HG02943 (cell line): ENCODE measurements around the gene CCDC33.

Experiments used
- ATAC-seq: cut with Tn5 transposase; IDR thresholded peaks from one replicate; pipeline ENCODE4 v1.9.1; 2021; ENCODE audit warnings: mild to moderate bottlenecking, low read depth, moderate library complexity; ENCODE audit not compliant: unreplicated experiment

CCDC33 gene

DNA sequence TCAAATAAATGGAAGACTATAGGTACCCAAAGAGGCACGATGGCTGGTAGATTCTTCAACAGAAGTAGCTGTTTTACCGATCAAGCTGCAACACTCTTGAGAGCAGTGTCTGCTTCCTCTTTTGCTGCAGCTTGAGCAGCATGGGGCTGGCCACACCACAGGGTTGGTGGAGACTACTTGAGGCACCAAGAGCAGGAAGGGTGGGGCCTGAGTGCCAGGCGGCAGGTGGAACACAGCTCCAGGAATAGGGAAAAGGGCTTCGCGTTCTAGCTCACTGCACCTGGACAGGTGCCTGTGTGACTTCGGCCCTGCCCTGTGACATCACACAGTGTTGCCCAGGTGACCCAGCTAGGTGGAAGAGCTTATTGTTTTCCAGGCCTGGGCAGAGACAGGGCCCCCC, at the start of gene CCDC33:
Gene CCDC33, plus strand, starts transcription at position 365 of the 400 bp plus-strand sequence. CDS start 394 bp downstream, outside the sequence.
- no peak for ATAC-seq

DNA sequence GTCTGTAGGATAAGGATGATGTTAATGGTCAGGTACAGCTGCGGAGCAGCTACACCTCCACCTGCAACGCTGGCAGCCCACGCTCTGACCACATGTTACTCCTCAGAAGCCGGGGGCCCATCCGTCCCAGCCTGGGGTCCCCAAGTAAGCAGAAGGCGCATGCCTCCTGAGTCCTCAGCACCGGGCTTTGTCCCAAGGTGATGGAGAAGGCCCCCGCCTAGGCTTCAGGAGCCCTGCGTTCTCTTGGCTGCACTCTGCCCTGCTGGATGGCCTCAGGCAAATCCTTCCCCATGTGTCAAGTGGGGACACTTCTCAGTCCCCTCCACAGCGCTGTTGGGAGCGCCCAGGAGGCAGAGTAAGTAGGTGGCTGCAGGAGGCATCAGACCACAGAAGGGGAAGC, 47.9 kb upstream of the CCDC33 start:
- ATAC-seq = no peak

- no peak for ATAC-seq
Observed at GRCh38 chr15:74191798-74192197, 44.3 kb upstream of the CCDC33 start.

- ATAC-seq = no peak
Observed at GRCh38 chr15:74192751-74193150, 43.4 kb upstream of the CCDC33 start.

DNA sequence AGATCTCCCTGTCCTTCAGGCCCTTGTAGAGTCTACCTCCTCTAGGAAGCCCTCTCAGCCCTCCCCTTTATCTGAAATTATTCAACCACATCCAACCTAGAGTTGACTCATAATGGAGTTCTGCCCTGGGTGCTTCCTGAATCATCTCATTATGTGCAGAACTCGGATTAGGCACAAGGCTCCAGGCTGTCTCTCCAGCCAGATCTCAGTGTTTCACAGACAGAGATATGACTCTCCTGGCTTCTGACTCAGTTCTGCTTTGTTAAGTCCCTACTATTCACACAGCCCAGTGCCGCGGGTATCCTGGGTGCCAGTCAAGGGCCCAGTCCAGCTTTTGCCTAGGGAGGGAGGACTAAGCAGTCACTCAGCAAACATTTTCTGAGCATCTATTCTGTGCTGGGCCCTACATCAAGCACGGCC, 42.8 kb upstream of the CCDC33 start:
- ATAC-seq = no peak

DNA sequence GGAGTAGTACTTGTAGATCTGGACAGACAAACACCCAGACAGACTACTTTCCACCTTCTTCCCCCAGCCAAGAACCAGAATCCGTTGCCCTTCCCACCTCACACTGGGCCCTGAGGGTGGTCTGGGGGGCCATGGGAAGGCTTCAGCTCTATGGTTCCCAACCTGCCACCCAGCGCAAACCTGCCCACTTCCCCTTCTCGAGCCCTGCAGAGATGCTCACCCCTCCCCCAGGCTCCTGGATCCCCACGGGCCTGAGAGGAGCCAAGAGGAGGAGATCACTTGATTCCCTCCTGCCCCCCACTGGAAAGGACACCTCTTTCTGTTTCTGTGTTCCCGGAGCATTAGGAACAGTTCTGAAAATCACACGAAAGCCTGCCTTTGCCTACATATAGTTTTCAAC, 42.2 kb upstream of the CCDC33 start:
- ATAC-seq = no peak

DNA sequence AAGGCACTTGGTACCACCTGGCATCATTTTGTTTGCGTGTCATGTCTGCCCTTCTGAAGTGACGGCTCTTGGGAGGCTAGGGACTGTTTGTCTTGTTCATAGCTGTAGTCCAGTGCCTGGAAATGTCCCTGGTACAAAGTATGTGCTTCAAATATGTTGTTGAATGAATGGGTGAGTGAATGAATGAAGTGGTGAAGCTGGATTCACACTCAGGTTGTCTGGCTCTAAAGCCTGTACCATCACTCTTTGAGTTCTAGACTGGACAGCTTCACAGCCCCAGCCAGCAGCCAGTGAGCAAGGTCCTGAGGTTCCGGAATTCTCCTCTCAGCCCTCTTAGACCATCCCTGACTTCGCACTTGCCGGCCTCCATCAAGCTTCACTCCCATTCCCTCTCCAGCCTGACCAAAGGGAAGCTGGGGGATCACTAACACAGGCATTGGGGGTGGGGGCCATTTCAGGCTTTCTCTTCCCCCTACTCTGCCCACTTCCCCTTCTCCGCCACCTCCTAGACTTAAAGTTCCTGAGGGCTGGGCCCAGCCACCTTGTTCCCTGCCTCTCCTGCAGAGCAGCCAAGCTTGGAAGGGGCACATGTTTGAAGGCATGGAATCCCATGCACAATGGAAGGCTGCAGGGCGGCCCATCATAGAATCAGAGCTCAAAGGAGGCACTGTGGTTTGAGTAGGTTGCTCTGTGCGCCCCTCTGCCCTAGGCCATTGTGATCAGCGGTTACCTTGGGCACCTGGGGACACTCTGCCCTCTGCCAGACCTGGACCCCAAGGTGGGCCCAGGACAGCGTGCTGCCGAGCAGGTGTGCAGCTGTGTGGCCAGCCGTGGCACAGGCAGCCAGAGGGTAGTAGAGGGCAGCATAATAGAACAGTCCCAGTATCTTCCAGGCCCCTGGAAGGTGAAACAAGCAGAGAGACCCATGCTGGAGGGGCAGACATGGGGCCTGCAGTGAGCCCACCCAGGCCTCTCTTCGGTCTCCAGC, 41.3 kb upstream of the CCDC33 start:
- ATAC-seq = no peak

DNA sequence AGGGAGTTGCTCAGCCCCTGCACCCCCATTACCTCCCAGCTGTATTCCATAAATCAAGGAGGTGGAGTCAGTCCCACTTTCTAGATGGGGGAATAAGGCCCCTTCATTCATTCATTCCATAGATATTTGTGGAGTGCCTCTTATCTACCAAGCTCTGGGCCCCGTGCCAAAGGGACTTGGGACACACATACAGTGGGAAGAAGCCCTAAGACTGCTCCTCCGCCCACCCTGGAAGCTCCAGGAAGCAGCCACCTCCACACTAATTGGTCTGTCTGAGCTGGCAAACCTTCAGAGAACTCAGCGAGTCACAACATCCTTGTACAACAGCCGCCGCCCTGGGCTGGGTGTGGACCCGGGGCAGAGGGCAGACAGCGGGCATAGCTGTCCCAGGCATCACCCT, 40.0 kb upstream of the CCDC33 start:
- no peak for ATAC-seq

DNA sequence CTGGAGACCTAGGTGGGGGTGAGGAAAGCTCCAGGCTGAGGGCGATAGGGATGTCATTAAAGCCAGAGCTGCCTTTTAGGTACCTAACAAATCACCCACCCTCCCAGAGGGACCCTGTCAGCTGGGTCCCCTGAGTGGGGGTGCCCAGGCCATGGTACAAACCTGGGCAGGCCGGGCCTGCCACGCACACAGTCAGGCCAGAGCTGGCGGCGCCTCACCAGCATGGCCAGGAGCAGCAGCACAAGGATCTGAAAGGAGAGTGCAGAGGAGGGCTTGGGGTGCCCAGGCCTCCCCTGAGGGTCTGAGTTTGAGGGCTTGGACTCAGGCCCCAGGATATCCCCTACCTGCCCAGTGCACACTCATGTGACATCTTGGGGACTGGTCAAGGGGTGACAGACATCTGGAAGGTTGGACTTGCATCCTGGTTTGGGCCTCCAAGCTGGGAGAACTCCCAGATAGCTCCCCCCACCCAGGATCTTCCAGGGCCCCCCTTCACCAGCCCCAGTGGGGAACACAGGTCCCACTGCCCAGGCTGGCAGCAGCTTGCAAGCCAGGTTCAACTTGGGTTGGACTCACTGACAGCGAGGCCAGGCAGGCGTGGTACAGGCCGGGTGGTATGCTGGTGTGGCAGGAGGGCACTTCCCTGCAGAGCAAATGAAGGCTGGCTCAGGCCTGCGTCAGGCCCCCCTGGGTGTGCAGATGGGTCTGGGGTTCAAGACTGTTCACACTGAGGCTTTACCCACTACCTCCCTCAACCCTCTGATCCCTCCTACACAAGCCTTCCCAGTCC, 38.8 kb upstream of the CCDC33 start:
- no peak for ATAC-seq

- no peak for ATAC-seq
Observed at GRCh38 chr15:74199297-74199652, 36.9 kb upstream of the CCDC33 start.

- no peak for ATAC-seq
Observed at GRCh38 chr15:74200412-74200815, 35.7 kb upstream of the CCDC33 start.

DNA sequence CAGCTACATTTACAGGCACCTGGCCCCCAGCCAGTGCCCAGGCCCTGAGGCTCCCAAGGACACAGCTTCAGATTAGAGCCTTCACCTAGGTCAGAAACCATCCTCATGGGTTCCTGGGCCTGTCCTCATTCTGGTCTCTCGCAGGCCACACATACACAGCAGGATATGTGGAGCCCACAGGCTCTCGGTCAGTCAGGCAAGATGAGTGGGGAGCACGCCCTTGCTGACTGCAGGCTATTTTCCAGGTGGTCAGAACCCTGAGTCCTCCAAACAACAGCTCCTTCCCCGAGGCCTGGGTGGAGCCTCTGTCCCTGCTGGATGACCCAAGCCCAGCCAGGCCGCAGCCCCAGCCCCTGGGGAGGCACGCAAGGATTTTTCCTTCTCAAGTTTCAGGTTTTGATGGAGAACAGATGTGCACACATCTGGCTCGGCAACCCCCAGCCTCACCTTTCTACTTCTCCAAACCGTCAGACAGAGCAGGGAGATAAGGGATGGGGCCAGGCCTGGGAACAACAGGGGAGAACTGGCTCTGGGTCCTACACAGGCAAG, 35.2 kb upstream of the CCDC33 start:
- no peak for ATAC-seq

DNA sequence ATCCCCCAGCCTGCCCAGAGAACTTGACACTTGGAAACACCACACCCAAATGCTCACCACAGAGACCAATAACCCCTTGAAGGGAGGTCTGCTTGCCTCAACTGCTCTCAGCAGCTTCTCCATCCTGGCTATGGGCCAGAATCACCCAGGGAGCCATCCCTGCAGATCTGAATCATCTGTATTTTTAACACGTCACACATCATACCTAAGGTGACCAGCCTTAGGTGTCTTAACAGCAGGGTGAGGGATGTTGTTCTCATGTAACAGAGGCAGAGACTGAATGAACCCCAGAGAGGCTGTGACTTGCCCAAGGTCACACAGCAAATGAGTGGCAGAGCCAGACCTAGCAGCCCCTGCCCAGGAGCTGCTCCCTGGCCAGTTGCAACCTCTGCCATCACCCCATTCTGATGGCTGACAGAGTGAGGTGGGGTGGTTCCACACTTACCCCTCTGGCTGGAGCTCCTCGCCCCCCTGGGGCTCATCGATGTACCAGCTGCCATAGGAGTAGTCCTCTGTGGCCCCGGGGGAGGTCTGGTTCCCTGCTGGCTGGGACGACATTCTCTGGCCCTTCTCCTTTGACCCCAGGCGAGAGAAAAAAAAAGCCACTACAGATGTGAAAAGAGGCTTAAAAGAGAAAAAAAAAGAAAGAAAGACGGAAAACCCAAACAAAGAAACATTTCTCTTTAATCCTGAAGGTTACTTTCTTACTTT, 34.3 kb upstream of the CCDC33 start:
- ATAC-seq = no peak

- no peak for ATAC-seq
Observed at GRCh38 chr15:74202452-74203401, 33.4 kb upstream of the CCDC33 start, which contains the start of gene STRA6. STRA6 (minus strand) TSS chr15:74202787; CDS start chr15:74202267, 520 bp downstream.

GRCh38 chr15:74203914-74204431, 32.2 kb upstream of the CCDC33 start:
- no peak for ATAC-seq

GRCh38 chr15:74205582-74205947, 30.6 kb upstream of the CCDC33 start:
- no peak for ATAC-seq

- no peak for ATAC-seq
Observed at GRCh38 chr15:74206801-74207281, 29.3 kb upstream of the CCDC33 start.

DNA sequence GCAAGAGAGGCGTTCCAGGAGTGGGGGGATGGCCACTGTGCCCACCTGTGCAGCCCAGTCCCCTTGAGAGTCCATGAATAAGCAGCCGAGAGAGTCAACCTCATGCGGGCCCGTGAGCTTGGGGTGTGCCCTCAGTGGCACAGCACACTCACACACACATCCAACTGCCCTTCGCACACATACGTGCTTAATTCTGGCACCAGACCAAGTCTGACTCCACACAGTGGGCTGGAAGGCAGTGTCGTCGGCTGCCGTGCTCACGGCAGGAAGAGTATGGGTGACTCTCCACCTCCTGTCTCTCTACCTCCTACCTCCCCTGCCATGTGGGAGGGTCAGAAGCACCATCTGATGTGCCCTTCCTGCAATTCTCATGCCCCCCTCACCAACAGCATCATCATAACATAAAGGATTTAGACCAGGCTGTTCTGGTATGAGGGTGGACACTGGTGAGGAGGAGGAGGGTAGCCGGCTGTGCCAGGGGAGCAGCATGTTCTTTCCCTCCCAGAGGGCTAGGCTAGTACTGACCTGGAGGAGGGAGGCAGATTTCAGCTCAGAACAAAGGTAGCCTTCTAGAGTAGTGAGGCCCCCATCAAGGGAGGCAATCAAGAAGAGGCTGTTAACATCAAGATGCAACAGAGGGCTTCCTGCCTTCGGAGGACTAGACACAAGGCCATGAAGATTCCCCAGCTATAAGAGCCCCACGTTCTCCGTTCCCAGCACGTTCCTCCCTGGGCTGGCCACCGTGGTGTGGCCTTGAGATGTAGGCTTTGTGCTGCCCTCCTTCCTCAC, 28.3 kb upstream of the CCDC33 start:
- ATAC-seq = no peak
